HT1080 (cell line): ENCODE results near the gene RIT2. TPM values are rescaled to one million over a fixed set of nuclear protein-coding genes. Genes with fewer than 3 reads are reported as not detected.

ENCODE experiments used
- total RNA-seq: library from RNA; depleted of rRNA; stranded (reverse); fragments of >200 nt; shearing (Covaris generic); gene quantifications from 2 replicates; pipeline ENCODE4 v1.2.3, GENCODE V29; 2014; rRNA removed

Gene RIT2
- total RNA-seq, 1 experiment from 2014 or later: not detected

Other genes starting within 250 kb of the RIT2 start
- not detected in 2 replicates for gene SYT4, start 161.8 kb upstream of the RIT2 start, total RNA-seq